ENCODE results near the gene NUBP2.

The NUBP2 gene

DNA sequence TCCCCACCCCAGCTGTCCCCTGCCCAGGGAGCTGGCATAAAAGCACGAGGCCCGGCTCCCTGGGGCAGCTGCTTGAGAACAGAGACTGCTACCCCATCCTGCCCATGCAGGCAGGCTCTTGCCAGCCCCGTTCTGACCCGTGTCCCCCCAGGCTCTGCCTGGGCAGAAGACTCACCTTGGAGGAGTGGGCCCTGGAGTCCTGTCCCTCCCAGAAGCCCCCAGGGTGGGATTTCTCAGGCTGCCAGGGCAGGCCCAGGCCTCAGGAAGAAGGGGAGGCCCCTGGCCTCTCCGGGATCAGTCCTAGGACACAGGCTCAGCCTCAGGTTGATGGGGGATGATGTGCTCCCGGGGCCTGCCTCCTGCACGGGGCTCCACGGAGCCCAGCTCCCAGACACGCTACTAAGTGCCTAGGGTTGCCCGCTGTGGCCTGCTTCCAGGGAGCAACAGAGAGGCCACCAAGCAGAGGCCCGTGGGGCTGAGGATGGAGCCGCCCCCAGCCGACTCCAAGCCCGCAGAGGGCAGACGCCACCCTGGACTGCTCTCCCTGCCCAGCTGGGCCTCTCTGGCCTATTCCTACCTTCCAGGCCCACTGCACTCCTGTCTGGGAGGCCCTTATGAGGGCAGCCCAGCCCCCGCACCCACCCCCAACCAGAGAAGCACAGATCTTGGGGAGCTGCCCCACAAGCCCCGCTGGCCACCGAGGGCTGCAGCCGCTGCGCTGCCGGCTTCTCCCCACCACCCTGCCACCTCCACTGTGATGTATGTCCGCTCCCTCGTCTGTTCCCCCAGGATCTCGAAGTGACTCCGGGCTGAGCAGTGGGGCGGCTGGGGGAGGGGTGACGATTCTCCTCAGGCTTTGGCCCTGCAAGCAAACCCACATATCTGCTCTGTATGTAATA is 13.1 kb upstream of the NUBP2 start:
- Mint-ChIP-seq H3K4me1 (peaks cover 8% of the 10 kb centered on the region), H3K9me3 (no peaks in the 10 kb centered on the region), H3K4me3 (peak overlapping the region; percentile 82 to 88 (median 87)), H3K36me3 (ENCODE audit: low read depth) (peaks cover 3% of the 10 kb centered on the region), H3K27me3 (ENCODE audit: low read depth) (no peaks in the 10 kb centered on the region), H3K27ac (no peak overlapping the region)
- TF ChIP-seq CTCF (IDR thresholded peaks at IDR 0.05; ENCODE audit: unreplicated experiment in 3 of 3): no peak

DNA sequence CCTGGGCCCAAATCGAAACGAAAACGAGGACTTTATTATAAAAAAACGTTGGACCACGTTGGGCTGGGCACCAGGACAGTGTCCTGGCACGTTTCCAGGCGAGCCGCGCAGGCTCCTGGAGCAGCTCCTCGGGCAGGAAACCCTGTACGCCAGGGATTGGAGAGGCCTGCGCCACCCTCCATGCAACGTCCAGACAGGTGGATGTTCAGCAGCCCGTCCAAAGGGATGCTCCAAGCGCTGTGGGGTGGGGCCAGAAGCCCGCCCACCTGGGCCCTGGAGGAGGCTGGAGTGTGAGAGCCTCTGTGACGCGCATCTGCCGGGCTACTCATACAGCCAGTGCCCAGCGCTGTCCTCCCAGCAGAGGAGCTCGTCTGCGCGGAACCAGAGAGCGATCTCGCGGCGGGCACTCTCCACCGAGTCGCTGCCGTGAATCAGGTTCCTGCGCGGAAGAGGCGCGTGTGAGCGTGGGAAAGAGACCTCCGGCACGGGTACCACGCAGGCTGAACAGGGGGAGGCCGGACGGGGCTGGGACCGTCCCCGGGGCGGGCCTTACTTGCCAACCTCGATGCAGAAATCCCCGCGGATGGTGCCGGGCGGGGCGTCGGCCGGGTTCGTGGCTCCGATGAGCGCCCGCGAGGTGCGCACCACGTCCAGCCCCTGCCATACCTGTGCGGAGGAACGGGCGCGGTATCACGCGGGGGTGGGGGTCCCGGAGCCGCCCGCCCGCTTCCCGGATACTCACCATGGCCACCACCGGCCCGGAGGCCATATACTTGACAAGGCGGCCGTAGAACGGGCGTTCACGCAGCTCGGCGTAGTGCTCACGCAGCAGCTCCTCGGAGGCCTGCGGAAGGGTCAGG is 12.2 kb upstream of the NUBP2 start:
- no peaks in the 10 kb centered on the region for H3K27me3 Mint-ChIP-seq (ENCODE audit: low read depth)
- peak overlapping the region; percentile 88 to 97 (median 96) for H3K4me3 Mint-ChIP-seq
- peaks cover 8% of the 10 kb centered on the region for H3K4me1 Mint-ChIP-seq
- peaks cover 3% of the 10 kb centered on the region for H3K36me3 Mint-ChIP-seq (ENCODE audit: low read depth)
- no peak overlapping the region for H3K27ac Mint-ChIP-seq
- no peak for TF ChIP-seq CTCF (IDR thresholded peaks at IDR 0.05; ENCODE audit: unreplicated experiment in 3 of 3)
- H3K9me3 Mint-ChIP-seq: no peaks in the 10 kb centered on the region

DNA sequence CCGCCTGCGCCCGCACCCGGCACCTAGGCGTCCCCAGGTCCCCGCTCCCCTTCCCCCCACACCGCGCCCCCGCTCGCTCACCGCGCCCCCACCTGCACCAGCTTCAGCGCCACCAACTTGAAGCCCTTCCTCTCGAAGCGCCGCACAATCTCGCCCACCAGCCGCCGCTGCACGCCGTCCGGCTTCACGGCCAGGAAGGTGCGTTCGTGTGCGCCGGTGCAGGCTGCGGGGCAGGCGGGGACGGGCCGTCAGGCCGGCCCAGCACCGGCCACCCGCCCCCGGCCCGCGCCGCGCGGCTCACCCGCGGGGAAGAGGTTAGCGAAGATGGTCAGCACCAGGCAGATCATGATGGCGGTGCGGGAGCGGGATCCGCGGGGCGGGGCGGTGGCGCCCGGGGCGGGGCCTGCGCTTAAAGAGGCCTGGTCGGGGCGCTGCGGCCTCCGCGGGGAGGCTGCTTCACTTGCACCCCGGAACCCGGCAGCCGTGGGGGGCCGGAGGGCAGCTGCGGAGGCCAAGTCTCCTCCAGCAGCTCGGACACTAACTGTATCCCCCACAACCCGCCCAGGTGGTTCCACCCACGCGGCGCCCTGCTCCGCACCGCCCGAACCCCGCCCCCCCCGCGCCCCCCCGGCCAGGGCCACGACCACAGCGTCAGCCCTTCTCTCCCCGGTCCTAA is 11.4 kb upstream of the NUBP2 start, which contains the start of gene NME3:
TSS of gene NME3 (minus strand) at position 356 of the 676 bp plus-strand sequence. CDS start at position 347, 9 bp downstream.
- no peak for TF ChIP-seq CTCF (IDR thresholded peaks at IDR 0.05; ENCODE audit: unreplicated experiment in 3 of 3)
- Mint-ChIP-seq H3K9me3 (no peaks in the 10 kb centered on the region), H3K36me3 (ENCODE audit: low read depth) (peaks cover 3% of the 10 kb centered on the region), H3K4me3 (peak within 1 kb of the TSS; percentile 96 to 97 (median 97)), H3K27ac (peak within 1 kb of the TSS; percentile 67 to 86 (median 78)), H3K4me1 (peaks cover 8% of the 10 kb centered on the region), H3K27me3 (ENCODE audit: low read depth) (no peaks in the 10 kb centered on the region)

- Mint-ChIP-seq H3K4me3 (peak overlapping the region; percentile 96 to 97 (median 97)), H3K27ac (peak overlapping the region; percentile 67 to 86 (median 78)), H3K4me1 (peaks cover 8% of the 10 kb centered on the region), H3K27me3 (ENCODE audit: low read depth) (no peaks in the 10 kb centered on the region), H3K36me3 (ENCODE audit: low read depth) (peaks cover 3% of the 10 kb centered on the region), H3K9me3 (no peaks in the 10 kb centered on the region)
- no peak for TF ChIP-seq CTCF (IDR thresholded peaks at IDR 0.05; ENCODE audit: unreplicated experiment in 3 of 3)
Observed at GRCh38 chr16:1771864-1772361, 10.8 kb upstream of the NUBP2 start.

DNA sequence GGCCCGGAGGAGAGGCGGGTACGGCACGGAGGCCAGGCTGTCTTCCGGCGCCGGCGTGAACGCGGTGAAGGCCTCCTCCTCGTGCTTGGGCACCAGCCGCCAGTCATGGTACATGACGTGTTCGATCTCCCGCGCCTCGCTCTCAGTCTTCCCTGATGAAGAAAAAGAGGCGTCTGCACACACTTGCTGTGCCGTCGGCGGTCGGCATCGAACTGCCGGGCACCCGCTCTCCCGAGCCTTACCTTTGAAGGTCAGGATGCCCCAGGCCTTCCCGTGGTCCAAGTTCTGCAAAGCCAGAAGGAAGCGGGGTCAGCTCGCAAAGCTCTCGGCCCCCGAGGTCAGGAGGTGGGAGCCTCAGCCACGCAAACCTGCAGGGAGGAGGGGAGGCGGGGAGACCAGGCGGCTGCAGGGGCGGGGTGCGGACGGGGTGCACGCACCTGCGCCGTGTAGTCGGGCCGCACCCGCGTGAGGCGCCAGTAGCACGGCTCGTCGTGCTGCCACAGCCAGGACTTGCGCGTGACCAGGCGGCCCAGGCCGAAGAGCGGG is 10.3 kb upstream of the NUBP2 start, which contains the start of gene EME2:
TSS of gene EME2 (plus strand) at position 449 of the 546 bp plus-strand sequence. CDS start 418 bp downstream, outside the sequence.
- Mint-ChIP-seq H3K9me3 (no peaks in the 10 kb centered on the region), H3K27ac (peak within 1 kb of the TSS; percentile 67 to 87 (median 86)), H3K27me3 (ENCODE audit: low read depth) (no peaks in the 10 kb centered on the region), H3K4me3 (peak within 1 kb of the TSS; percentile 96 to 97 (median 97)), H3K36me3 (ENCODE audit: low read depth) (peaks cover 3% of the 10 kb centered on the region), H3K4me1 (peaks cover 8% of the 10 kb centered on the region)
- no peak for TF ChIP-seq CTCF (IDR thresholded peaks at IDR 0.05; ENCODE audit: unreplicated experiment in 3 of 3)

Data from nephron (organoid).